Mucosa of descending colon (tissue), 3 donors: ENCODE data around the gene RAB6A. TPM values are rescaled to one million over a fixed set of nuclear protein-coding genes. Genes with fewer than 3 reads are reported as not detected.

Experiments used
- ATAC-seq: fragments of 200-7000 bp; cut with Tn5 transposase; one replicate; pipeline ENCODE4 v1.9.1; 2020; ENCODE audit warnings: mild to moderate bottlenecking, moderate library complexity
- DNase-seq, 3 donors: peaks; one replicate each; pipeline ENCODE4 v3.0.0-alpha.2; 2020
- H3K36me3 ChIP-seq: fragments of 200-600 bp; one replicate; pipeline ENCODE4 v1.8.0; 2021; ENCODE audit warnings: low read depth, mild to moderate bottlenecking
- H3K4me1 ChIP-seq: fragments of 200-600 bp; one replicate; pipeline ENCODE4 v1.8.0; 2021; ENCODE audit warnings: low read depth, mild to moderate bottlenecking
- H3K4me3 ChIP-seq: fragments of 200-600 bp; one replicate; pipeline ENCODE4 v1.8.0; 2021; ENCODE audit warnings: mild to moderate bottlenecking
- H3K9me3 ChIP-seq: fragments of 200-600 bp; one replicate; pipeline ENCODE4 v1.8.0; 2021; ENCODE audit warnings: mild to moderate bottlenecking
- CTCF ChIP-seq: fragments of 200-600 bp; IDR thresholded peaks from one replicate; pipeline ENCODE4 v1.8.0; 2022; ENCODE audit warnings: antibody characterized with exemption, mild to moderate bottlenecking
- intact Hi-C, 2 donors: fragments of 100-400 bp; cut with DNase I in 1 of 2; cut with micrococcal nuclease in 1 of 2; formaldehyde crosslinking; loops; one replicate each; pipeline versions ENCODE4 v1.11.0 to v1.11.1; 2022; cut with DNase I, micrococcal nuclease
- total RNA-seq, 3 donors: library from RNA; stranded (reverse); fragmentation: NEBNext Ultra II Directional in 2 of 3; extraction: Animal tissue kit (Norgen Biotek cat#: 25700) in 2 of 3; gene quantifications; one replicate each; pipeline versions ENCODE4 v1.2.1 to v1.2.4, GENCODE V29; 2021 to 2023
- donor health status: DM: no; HTN: no; CAD: no; lungs with moderate emphysema.
- donor health status: DM: no; HTN: no; CAD: no.
- donor health status: DM: no; HTN: yes; CAD: no.

RAB6A gene
- total RNA-seq, 3 donors from 2014 or later = 138 to 140 (median 139) TPM

DNA sequence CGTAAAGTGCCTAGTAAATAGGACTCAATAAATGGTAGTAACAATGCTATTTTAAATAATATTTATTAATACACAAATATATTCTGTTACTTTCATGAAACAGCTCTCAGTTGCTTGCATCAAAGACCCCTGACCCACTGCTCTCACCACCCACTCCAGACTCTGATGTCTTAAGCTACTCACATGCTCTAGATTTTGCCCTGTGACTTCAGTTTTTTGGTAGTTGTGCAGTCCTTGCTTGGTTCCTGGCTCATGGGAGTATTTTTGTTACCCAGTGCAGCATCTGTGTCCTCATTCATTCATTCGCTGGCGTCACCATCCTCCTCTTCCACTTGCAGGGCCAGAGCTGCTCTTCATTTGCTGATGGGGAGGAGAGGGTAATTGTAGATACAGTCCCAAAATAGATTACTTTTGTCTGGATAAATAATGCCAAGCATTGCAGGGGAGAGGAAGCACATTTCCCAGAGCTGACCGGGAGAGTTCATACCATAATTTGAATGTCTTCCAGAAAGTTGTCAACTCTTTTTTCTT, 39.5 kb upstream of the RAB6A start:
- Histone ChIP-seq H3K36me3 (no peaks in the 10 kb centered on the region), H3K4me1 (no peaks in the 10 kb centered on the region), H3K9me3 (no peaks in the 10 kb centered on the region), H3K4me3 (no peak overlapping the region)
- no peak for TF ChIP-seq CTCF
- no peak for ATAC-seq
- intact Hi-C loops = no loop called here
- no peak for DNase-seq

GRCh38 chr11:73797457-73797856, 36.6 kb upstream of the RAB6A start:
- DNase-seq (no peak), ATAC-seq (no peak)
- no peaks in the 10 kb centered on the region for H3K4me1 ChIP-seq
- H3K36me3 ChIP-seq = no peaks in the 10 kb centered on the region
- H3K4me3 ChIP-seq = no peak overlapping the region
- TF ChIP-seq CTCF = no peak
- no peaks in the 10 kb centered on the region for H3K9me3 ChIP-seq
- intact Hi-C loops = no loop called here

- Histone ChIP-seq H3K4me1 (no peaks in the 10 kb centered on the region), H3K4me3 (no peak overlapping the region), H3K36me3 (no peaks in the 10 kb centered on the region), H3K9me3 (no peaks in the 10 kb centered on the region)
- DNase-seq = no peak
- ATAC-seq = no peak
- TF ChIP-seq CTCF = no peak
- intact Hi-C loops = no loop called here
These were observed 35.2 kb upstream of the RAB6A start for GRCh38 chr11:73795925-73796632.

- no peak overlapping the region for H3K4me3 ChIP-seq
- H3K36me3 ChIP-seq = no peaks in the 10 kb centered on the region
- peaks cover 3% of the 10 kb centered on the region for H3K4me1 ChIP-seq
- TF ChIP-seq CTCF = no peak
- DNase-seq (no peak), ATAC-seq (no peak)
- H3K9me3 ChIP-seq = no peaks in the 10 kb centered on the region
- intact Hi-C loops = no loop called here
These were observed 31.7 kb upstream of the RAB6A start for GRCh38 chr11:73792584-73792983.

DNA sequence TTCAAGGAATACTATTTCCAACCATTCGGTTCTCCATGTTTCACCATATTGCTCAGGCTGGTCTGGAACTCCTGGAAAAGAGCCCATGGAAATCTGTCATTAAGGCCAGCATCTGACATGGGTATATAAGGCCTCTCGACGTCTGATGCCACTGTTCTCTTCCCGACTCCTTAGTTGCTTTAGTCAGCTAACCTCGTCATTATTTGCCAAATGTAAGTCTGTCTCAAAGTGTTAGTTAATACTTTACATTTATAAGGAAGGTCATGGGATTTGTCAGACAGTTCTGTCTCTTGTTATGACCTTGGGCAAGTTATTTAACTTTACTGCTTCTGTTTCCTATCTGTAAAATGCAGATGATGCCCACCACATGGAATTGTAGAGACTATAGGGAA, 28.4 kb upstream of the RAB6A start:
- Histone ChIP-seq H3K4me3 (no peak overlapping the region), H3K36me3 (no peaks in the 10 kb centered on the region), H3K4me1 (peaks cover 6% of the 10 kb centered on the region), H3K9me3 (no peaks in the 10 kb centered on the region)
- no peak for TF ChIP-seq CTCF
- ATAC-seq (no peak), DNase-seq (no peak)
- intact Hi-C loops = no loop called here
